HL-60 (cell line): ENCODE results near the gene SGCE.

Experiments used
- CTCF ChIP-seq: IDR thresholded peaks from one replicate; pipeline ENCODE4 v1.5.1; 2011; ENCODE audit warnings: low read length, control low read depth, inconsistent platforms; ENCODE audit not compliant: insufficient read depth
- GABPA ChIP-seq: IDR thresholded peaks from 2 replicates; pipeline ENCODE4 v1.6.1; 2012; ENCODE audit warnings: low read depth
- POLR2AphosphoS5 ChIP-seq: IDR thresholded peaks from 2 replicates; pipeline ENCODE4 v1.6.1; 2012; ENCODE audit warnings: low read depth
- REST ChIP-seq: IDR thresholded peaks from 2 replicates; pipeline ENCODE4 v1.6.1; 2012; ENCODE audit warnings: low read depth; ENCODE audit not compliant: insufficient replicate concordance

- TF ChIP-seq CTCF: no peak
- no peak for TF ChIP-seq REST
- no peak for TF ChIP-seq GABPA
- TF ChIP-seq POLR2AphosphoS5: no peak
Observed at GRCh38 chr7:94655126-94655847, 646 bp downstream of the SGCE start.
